ENCODE data around the gene OTUD7B.

GRCh38 chr1:150006881-150007421 lies 3.6 kb downstream of the OTUD7B start:
- no peak for TF ChIP-seq POLR2A (IDR thresholded peaks at IDR 0.05)
- TF ChIP-seq CTCF (IDR thresholded peaks at IDR 0.05), result no peak
- no peak for TF ChIP-seq POLR2AphosphoS5 (IDR thresholded peaks at IDR 0.05)
